AG08395 (cell line): ENCODE measurements around the gene ZFAND3.

ENCODE experiments used
- DNase-seq: peaks from one replicate; pipeline ENCODE4 v3.0.0; 2012; ENCODE audit warnings: mixed read lengths, low spot score

ZFAND3 gene

DNA sequence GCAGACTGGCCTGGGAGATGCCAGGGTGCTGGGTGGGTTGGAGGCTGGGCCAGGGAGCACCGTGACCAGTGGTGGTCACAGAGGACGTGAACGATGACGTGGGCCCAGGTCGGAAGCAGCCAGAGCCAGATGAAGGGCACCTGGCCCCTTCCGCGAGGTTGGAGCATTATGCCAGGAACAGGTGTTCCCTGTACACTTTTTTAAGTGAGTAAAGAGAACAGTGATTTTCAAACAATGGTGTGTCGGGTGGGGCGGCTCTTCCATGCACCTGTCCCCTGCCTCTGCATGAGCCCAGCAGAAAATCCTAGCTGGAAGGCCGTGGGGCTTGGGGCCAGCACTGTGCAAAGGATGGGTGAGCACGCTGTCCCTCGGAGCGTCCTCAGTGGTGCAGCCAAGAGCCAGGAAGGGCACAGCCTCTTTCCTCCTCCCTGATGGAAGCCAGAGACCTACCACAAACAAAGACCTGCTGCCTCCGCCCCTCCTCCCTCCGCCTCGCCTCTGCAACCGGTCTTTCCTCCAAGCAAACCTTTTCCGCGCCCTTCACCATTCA lies 350.5 kb downstream of the ZFAND3 start:
- DNase-seq, result no peak

DNA sequence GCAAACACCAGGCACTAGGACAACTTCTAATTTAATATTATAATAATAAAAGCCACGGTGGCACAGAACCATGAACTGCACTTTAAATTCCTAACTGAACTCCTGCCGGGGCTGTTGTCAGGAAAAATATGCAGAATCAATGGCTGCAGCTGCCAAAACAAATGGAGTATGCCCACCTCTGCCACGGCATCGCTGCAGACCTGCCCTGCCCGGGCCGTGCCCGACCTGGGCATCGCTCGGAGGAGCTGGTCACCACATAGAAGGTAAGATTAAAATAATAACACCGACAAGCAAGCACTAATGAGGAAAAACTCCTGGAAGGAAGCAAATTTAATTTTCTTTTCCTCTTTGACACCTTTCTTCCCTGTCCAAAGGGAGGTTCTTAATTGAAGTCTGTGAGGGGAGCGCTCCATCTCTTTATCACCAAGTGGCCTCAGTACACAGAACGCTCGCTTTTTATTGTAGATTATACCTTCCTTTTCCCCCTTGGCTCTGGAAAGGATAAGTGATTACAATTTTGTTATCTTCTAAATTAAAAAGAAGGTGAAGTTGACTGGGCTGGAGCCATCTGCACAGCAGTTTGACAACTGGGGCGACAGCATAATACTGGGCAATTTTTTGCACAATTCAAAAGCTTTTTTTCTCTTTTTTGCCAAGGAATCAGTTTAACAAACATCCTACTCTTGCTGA lies 351.3 kb downstream of the ZFAND3 start:
- no peak for DNase-seq

DNA sequence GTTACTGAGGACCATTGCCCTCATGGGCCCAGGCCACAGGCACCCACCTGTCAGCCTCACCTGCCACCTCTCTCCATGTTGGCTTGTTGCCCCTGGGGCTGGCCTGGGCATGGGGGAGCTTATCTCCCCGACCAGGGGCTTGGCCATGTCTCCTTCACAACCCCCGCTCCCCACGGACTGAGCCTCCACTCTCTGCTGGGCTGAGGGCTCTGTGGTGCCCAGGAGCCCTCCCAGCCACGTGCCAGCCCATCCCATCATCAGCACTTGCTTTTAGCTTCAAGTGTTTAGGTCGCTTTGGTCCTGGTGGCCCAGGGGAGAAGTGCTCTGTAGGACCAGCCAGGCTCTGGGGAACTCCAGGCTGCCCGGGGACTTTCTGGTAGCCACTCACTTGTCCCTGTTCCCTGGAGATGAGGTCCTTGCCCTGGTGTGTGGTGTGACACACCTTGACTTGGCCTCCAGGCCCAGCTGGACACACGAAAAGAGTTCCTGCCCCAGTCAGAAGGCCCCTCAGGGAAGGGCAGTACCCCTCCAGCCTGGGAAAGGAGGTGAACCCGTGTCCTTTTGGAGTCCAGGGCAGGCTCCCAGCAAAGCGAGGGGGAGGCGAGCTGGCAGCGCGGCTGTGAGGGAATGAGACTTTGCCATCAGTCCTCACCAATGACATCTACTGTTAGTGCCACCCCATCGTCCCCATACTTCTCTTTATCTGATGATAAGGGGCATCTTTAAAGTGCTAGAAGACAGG lies 352.6 kb downstream of the ZFAND3 start:
- DNase-seq, result no peak

DNA sequence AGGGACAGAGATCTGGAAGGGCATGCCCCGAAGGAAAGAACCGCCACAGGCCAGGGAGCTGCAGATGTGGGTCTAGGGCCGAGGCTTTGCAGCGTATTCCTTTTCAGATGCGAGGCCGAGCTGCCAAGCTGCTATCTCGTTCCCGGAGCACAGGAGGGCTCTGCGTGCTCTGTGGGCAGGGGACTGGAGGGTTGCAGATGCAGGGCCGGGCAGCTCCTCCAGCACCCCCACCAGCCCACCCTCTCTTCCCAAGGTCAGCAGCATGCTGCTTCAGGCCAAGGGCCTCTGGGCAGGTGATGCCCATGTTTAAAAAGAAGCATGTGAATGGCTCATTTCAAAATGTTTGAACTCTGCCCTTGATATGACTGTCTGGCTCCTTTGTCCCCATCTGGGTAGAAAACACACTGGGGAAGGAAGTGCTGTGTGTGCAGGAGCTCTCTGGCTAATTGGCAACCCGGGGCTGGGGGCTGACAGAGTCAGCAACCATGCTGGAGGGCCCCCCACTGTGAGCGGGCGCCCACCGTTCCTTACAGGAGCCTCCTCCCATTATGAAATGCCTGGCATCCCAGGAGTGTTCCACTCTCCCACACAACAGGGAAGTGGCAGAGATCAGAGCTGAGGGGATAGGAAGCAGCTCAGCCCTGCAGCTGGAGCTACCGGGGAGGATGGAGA lies 353.3 kb downstream of the ZFAND3 start:
- no peak for DNase-seq

DNA sequence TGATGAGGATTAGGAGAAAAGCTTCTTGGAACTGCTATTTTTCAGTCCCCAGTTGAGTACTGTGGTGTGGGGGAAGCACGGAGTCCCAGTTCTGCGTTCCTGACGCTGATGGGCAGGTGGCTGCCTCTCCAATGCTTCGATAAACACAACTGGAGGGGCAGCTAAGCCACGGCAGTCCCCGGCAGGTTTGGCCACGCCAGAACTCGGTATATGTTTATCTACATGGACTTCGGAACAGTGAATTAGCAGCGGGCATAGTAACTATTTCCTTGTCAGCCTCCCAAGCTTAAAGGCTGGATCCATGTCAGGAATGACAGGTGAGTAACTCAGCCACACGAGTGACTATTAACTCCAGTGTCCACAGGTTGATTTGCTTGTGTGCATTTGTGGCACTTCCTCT lies 354.4 kb downstream of the ZFAND3 start:
- DNase-seq, result no peak

DNA sequence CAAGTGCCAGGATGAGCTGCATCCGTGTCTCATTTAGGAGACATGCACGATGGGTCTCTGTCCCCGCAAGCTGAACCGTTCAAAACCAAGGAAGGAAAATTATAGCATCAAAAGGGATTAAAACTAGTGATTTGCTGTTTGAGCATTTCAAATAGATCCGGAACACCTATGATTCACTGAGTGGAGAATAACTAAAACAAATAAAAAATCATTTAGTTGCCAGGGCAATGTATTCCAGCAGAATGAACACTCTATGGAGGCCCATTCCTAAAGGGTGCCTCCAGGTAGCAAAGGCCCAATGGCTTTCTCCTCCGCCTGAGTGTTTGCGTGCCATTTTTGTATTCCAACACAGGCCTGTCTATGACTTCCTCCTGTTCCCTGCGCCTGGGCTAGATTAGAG lies 354.8 kb downstream of the ZFAND3 start:
- DNase-seq, result no peak

DNA sequence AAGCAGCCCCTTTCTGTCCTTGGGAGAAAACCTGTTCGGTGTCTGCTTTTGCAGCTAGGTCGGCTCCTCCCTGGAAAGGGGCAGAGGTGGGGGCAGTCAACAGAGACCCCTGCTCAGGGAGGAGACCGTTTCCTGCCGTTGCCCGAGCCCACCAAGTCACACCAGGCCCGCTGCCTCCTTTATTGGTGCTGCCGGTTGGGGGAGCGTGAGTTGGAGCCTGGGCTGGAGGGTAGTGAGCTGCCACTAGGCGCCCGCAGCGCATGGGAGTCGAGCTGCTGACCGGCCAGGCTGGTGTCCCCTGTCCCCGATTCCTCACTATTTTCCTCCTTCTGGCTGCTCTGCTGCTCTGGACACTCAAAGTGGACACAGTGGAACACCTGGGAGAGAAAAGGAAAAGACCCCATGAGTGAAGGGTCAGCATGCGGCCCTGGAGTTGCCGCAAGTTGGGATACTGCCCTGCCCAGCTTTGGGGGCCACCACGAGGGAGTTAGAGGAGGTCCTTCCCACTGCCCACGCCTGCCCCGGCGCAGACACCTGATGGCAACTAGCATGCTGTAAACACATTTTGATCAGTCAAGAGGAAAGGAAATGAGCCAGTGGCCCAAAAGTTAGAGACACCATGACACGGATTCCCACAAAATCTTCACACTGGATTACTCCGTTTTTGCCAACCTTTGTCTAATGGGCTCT lies 355.4 kb downstream of the ZFAND3 start:
- no peak for DNase-seq

DNA sequence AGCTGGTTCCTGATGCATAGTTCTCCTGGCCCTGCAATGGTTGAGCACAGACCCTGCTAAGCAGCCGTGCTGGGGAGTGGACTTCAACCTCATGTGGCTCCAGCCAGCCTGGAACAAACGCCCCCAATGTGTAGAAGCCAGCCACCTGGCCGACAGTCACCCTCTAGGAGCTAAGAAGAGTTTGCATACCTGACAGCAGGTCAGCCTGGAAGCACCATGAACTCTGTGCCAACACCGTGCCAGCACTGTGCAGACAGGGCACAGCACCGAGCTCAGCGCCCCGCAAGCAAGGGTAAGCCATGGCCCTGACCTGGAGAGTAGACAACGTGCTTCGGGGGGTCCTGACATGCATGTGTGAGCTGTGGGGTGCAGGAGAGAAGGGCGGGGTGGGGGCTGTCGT lies 356.3 kb downstream of the ZFAND3 start:
- no peak for DNase-seq

DNA sequence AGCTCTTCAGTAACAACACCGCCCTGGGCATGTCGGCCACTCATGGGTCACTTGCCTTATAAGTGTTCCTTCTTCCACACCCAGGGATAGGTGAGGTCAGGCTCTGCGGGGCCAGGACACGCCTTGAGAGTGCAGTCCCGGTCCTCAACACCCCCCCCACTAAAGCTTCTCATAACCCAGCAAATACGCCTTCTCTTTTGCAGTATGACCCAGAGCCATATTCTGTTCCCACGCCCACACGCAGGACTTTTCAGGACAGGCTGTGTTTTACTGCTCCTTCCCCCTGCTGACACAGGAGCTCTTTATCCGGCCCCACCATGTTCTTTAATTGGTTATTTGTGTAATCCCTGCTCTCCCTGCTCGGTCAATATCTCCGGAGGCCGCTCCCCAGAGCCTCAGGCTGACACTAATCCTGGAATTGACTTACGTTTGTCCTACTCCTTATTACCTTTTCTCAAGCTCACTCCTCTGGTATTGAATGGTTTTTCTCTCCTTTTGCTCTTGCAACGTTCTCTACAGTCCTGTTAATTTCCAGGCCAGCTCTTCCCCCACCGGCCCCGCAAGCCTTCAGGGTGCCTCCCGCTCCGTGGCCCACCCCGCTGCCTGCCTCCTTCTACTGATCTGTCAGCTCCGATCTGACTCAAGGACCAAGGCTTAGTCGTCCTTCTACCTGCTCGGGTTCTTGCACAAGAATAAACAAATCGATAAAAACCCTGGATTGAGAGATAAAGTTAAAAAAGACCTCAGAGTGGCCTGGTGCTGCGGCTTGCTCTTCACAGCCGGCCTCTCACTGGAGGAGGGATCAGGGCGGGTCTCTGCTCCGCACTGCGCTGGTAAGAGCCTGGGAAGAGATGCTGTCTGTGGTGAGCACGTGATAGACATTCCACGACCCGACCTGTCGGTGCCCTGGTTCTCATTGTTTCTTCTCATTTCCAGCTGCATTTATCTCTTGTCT lies 357.5 kb downstream of the ZFAND3 start:
- DNase-seq, result no peak

DNA sequence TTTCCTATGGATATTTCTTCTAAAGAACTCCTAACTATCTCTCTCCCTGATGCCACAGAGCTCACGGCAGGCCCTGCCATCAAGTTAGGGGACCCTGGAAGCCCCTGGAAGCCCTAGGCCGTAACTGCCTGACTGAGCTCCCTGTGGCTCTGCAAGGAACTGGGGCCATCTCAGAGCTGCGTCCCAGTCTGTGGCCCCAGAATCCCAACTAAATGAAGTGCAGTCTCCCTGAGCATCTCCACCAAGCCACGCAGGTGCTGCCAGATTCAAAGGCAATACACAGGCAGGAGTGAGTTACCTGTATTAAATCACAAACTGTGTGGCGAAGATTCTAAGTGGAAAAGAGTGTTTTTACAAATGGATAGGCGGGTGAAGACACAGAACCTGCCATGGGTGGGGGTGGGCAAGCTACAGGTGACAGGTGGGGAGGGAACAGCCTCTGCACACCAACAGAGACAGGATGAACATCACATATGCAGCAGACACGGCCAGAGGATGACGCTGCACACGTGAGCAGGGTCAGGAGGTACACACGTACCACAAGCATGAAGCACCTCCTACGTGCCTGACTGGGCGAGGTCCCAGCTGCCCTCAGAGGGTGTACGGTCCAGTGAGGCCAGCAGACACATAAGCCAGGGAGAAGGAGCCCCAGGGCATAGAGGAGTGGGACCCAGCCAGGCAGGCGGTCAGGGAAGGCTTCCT lies 358.5 kb downstream of the ZFAND3 start:
- DNase-seq, result no peak

DNA sequence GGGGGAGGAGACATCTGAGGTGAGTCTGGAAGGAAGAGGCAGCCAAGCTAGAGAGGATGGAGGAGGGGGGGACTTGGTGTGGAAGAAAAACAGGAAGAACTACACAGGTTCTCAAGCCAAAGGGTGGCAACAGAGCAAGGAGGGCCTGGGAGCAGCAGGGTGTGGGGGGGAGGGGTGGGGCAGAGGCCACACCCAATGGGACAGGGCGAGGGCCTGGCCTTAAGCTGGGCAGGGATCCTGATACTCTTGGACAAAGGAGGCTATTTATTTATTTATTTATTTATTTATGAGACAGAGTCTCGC lies 359.0 kb downstream of the ZFAND3 start:
- no peak for DNase-seq

DNA sequence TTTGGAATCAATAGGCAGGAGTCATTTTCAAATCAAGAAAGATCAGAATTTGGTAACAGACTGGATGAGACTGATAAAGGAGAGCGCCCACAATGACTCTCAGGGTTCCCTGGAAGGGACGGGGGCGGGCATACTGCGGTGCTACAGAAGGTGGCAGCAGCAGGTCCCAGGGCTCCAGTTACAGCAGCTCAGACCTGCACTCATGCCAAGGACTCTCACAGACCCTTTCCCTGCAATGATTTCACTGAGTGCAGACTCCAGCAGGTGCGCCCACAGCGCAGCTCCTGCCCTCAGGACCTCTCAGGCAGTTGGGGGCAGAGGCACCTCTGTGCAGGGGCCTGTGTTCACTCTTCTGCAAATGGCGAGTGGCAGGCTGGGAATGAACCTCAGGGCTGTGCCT lies 359.8 kb downstream of the ZFAND3 start:
- no peak for DNase-seq

DNA sequence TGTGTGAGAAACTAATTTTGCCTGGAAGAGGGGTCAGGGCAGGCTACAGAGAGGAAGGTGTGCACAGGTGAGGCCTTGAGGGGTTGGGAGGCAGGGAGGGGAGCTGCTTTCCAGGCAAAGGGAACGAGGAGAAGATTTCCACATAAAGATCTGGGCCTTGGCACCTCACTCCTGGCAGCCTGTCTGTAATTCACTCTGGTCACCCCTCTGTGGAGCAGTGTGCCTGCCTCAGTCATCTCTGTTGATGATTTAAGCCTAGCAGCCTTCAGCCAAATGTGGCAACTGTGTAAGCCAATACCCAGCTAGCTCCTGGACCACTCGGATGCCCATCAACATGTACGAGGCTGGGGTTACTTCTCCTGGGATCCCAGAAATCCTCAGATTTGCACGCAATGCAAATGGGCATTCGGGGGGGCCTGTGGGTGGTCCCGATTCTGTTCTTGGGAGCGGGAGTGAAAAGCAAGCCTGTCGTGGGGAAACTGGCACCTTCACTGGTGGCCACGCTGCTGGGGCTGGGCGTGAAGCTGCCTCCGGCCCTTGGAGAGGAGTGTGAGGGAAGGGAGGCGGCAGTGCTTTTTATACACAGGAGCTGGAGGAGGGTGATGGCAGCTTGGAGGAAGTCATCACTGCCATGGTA lies 360.4 kb downstream of the ZFAND3 start:
- no peak for DNase-seq

DNA sequence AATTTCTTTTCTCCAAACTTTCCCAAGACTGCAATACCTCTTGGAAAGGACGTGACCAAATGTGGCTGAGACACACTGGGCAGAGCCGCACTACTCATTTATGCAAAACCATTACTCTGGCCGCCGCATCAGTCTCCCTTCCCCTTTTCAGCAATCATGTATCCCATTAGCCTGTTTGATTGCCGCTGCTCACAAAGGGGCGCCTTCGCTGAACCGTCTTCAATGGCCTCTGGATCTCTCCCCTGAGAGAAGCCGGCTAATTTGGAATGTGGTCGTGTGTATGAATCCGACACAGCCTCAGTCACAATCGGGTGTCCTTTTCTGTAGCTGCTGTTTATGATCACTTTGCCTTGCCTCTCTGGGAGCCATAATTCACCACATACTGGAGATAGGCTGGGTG lies 361.1 kb downstream of the ZFAND3 start:
- DNase-seq, result no peak

DNA sequence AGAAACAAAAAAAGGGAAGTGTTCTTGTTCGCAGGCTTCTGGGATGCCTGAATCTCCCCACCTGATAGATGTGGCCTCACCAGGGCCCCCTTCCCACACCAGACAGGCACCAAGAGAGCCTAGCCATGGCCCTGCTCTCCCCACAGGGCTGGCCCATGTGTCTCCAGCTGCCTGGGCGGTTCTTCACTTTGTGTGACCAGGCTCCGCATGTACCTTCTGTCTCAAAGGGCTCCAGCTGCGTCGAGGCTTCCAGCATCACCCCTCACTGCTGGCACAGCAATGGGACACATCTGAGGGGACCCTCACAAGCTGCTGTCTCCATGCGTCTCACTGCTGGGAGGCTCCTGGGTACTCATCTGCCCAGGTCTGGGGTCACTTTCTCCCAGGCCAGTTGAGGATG lies 362.9 kb downstream of the ZFAND3 start:
- no peak for DNase-seq

DNA sequence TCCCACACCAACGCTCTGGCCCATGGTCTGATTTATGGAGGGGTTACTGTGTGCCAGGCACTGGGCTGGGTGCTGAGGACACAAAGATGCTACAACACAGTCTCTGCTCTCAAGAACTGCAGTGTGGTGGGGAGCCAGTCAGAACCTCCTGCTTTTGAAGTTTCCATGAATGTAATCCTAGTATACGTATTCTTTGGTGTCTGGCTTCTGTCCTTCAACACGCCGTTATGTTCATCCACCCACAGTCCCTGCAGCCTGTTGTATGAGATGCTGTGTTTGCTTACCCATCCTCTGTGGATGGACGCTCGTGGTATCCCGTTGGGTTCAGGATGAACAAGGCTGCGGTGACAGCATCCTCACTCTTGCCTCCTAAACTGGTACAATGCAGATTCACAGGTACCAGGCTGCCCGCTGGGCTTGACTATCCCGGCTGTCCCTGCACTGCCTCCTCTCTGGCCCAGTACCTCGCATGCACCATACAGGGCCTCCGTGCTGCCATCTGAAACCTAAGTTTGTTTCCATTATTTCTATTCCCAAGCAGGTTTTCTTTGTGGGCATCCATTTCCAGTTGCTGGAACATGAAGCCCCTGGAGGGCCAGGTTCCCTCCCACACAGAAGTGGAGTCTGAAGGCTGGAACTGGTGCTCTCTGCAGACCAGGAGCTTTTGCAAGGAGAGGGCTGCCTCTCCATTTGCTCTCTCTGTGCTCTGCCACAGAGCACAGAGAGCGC lies 364.5 kb downstream of the ZFAND3 start:
- DNase-seq, result no peak

DNA sequence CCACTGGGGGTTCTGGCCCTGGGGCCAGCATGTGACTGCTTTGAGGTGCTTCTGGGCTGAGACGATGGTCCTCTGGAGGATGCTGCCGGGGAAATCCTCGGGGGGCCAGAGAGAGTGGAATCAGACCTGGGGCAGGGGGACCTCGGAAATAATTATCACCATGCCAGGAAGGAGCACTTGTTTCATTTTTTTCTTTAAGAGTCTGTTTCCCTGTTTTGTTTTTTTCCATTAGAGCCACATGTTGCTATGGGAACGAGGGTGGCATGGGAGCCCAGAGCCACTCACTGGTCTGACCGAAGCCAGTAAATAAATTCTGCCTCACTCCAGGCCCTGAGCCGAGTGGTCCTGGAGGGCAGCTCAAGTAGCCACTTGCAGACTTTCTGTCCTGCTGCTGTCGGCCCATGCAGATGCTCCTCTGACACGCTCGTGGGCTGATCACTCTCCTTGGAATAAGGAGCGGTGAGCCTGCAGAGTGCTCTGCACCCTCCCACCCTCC lies 365.1 kb downstream of the ZFAND3 start:
- DNase-seq, result no peak

DNA sequence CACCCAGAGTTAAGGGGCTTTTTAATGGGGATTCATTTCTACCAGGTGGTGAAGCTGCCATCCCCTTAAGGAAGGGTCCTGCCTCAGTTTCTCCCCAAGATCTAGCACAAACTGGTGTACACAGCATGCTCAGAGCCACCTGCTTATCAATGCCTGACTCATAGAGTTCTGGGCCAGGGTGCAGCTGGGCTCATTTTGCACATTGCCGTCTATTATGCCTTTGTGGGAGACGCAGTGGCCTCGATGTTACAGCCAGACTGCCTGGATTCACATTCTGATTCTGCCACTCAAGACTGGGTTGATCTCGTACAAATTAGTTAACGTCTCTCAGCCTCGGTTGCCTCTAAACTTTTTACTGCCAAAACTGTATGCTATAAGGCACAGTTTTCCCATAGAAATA lies 365.7 kb downstream of the ZFAND3 start:
- DNase-seq, result no peak

DNA sequence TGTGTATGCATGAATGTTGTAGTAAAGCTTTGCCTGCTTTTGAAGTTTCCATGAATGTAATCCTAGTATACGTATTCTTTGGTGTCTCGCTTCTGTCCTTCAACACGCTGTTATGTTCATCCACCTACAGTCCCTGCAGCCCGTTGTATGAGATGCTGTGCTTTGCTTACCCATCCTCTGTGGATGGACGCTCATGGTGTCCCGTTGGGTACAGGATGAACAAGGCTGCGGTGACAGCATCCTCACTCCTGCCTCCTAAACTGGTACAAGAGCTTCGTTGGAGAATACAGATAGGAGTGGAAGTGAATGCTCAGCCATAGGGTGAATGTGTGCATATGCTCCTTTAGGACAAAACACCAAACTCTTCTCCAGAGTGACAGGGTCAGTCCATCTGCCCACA lies 366.2 kb downstream of the ZFAND3 start:
- DNase-seq, result no peak
